Neural cell (in vitro differentiated cells): ENCODE measurements around the gene BCL6B. TPM values are rescaled to one million over a fixed set of nuclear protein-coding genes. Genes with fewer than 3 reads are reported as not detected.

Experiments
- H2AFZ ChIP-seq: fragments of 200-600, 300-800 bp; sonication (generic), shearing (Covaris generic); 2 replicates; pipeline ENCODE4 v1.6.0; 2014; ENCODE audit warnings: low read depth, mild to moderate bottlenecking, antibody characterized with exemption, low read length, moderate library complexity
- H3F3A ChIP-seq: fragments of 200-600 bp; shearing (Covaris generic); 2 replicates; pipeline ENCODE4 v1.6.1; 2016; ENCODE audit warnings: mild to moderate bottlenecking, moderate library complexity, mixed read lengths, antibody characterized with exemption, low read length; ENCODE audit not compliant: insufficient read depth, poor library complexity, severe bottlenecking
- H3K27ac ChIP-seq: fragments of 200-600, 300-800 bp; sonication (generic), shearing (Covaris generic); 2 replicates; pipeline ENCODE4 v1.5.1; 2014; ENCODE audit warnings: mild to moderate bottlenecking, low read length, moderate library complexity
- H3K27me3 ChIP-seq: fragments of 300-800, 200-600 bp; sonication (generic), shearing (Covaris generic); 2 replicates; pipeline ENCODE4 v1.6.0; 2014; ENCODE audit warnings: mild to moderate bottlenecking, low read depth, low read length, moderate library complexity; ENCODE audit not compliant: insufficient read depth
- H3K36me3 ChIP-seq: fragments of 300-800, 200-600 bp; sonication (generic), shearing (Covaris generic); 2 replicates; pipeline ENCODE4 v1.5.1; 2014; ENCODE audit warnings: mild to moderate bottlenecking, antibody characterized with exemption, low read length, moderate library complexity; ENCODE audit not compliant: insufficient read depth
- H3K4me2 ChIP-seq: fragments of 300-800, 200-600 bp; sonication (generic), shearing (Covaris generic); 2 replicates; pipeline ENCODE4 v1.6.0; 2014; ENCODE audit warnings: mild to moderate bottlenecking, low read length
- H3K4me3 ChIP-seq: fragments of 300-800, 200-600 bp; sonication (generic), shearing (Covaris generic); 2 replicates; pipeline ENCODE4 v1.5.1; 2014; ENCODE audit warnings: mild to moderate bottlenecking, low read length, moderate library complexity
- H3K79me2 ChIP-seq: fragments of 200-600 bp; shearing (Covaris generic); replicated peaks from 2 replicates; pipeline ENCODE4 v1.6.0; 2014; ENCODE audit warnings: mild to moderate bottlenecking, low read length, moderate library complexity; ENCODE audit not compliant: insufficient read depth
- H3K9ac ChIP-seq: fragments of 300-800, 200-600 bp; sonication (generic), shearing (Covaris generic); 2 replicates; pipeline ENCODE4 v1.6.1; 2016; ENCODE audit warnings: mild to moderate bottlenecking, low read length, mixed read lengths
- H3K9me2 ChIP-seq: fragments of 200-600 bp; shearing (Covaris generic); 2 replicates; pipeline ENCODE4 v1.6.1; 2016; ENCODE audit warnings: mild to moderate bottlenecking, low read length, mixed read lengths; ENCODE audit not compliant: insufficient read depth
- H3K9me3 ChIP-seq: fragments of 200-600, 300-800 bp; sonication (generic), shearing (Covaris generic); 2 replicates; pipeline ENCODE4 v1.6.1; 2016; ENCODE audit warnings: mild to moderate bottlenecking, mixed run types, low read length, moderate library complexity, mixed read lengths
- H4K20me1 ChIP-seq: fragments of 200-600 bp; shearing (Covaris generic); 2 replicates; pipeline ENCODE4 v1.6.1; 2016; ENCODE audit warnings: mild to moderate bottlenecking, mixed run types; ENCODE audit not compliant: insufficient read depth
- CTCF ChIP-seq: fragments of 450-650 bp; IDR thresholded peaks from 2 replicates; pipeline ENCODE4 v1.5.1; 2014; ENCODE audit warnings: antibody characterized with exemption, mild to moderate bottlenecking, moderate library complexity; ENCODE audit not compliant: poor library complexity, severe bottlenecking
- EP300 ChIP-seq: fragments of 450-650 bp; conservative IDR thresholded peaks from 2 replicates; pipeline ENCODE4 v1.6.1; 2014; ENCODE audit warnings: antibody characterized with exemption, mild to moderate bottlenecking, moderate library complexity; ENCODE audit not compliant: poor library complexity, severe bottlenecking
- EZH2 ChIP-seq: fragments of 200-600, 300-800 bp; shearing (Covaris generic), sonication (generic); IDR thresholded peaks from 2 replicates; pipeline ENCODE4 v1.6.1; 2014; ENCODE audit warnings: antibody characterized with exemption, low read length, borderline replicate concordance, mild to moderate bottlenecking; ENCODE audit not compliant: insufficient read depth, poor library complexity, severe bottlenecking
- MXI1 ChIP-seq: fragments of 450-650 bp; conservative IDR thresholded peaks from 2 replicates; pipeline ENCODE4 v1.6.1; 2014; ENCODE audit warnings: antibody characterized with exemption, mild to moderate bottlenecking; ENCODE audit not compliant: poor library complexity, severe bottlenecking
- POLR2AphosphoS5 ChIP-seq: IDR thresholded peaks from 2 replicates; pipeline ENCODE4 v1.6.1; 2012
- RAD21 ChIP-seq: fragments of 450-650 bp; conservative IDR thresholded peaks from 2 replicates; pipeline ENCODE4 v1.6.1; 2014; ENCODE audit warnings: antibody characterized with exemption, mild to moderate bottlenecking, moderate library complexity
- REST ChIP-seq: IDR thresholded peaks from 2 replicates; pipeline ENCODE4 v1.6.1; 2012; ENCODE audit warnings: borderline replicate concordance
- SMC3 ChIP-seq: fragments of 450-650 bp; conservative IDR thresholded peaks from 2 replicates; pipeline ENCODE4 v1.6.1; 2014; ENCODE audit warnings: antibody characterized with exemption, mild to moderate bottlenecking, moderate library complexity; ENCODE audit not compliant: poor library complexity
- TAF1 ChIP-seq: IDR thresholded peaks from 2 replicates; pipeline ENCODE4 v1.6.1; 2012; ENCODE audit warnings: low read depth
- polyA plus RNA-seq: library from polyadenylated mRNA; depleted of rRNA; stranded (reverse); fragments of >200 nt; gene quantifications from 2 replicates; pipeline ENCODE4 v1.2.3, GENCODE V29; 2014

BCL6B gene
- polyA plus RNA-seq, 1 donor from 2014 or later = not detected

GRCh38 chr17:7005716-7006115 is 17.1 kb upstream of the BCL6B start:
- no peaks in the 10 kb centered on the region for H3K36me3 ChIP-seq
- no peak overlapping the region for H3K4me3 ChIP-seq
- H3K9ac ChIP-seq = no peak overlapping the region
- H3K27ac ChIP-seq = no peak overlapping the region
- H2AFZ ChIP-seq = no peak overlapping the region
- TF ChIP-seq EZH2 (no peak), RAD21 (no peak), MXI1 (no peak), TAF1 (no peak), SMC3 (no peak), REST (no peak), POLR2AphosphoS5 (no peak)
- no peaks in the 10 kb centered on the region for H3F3A ChIP-seq
- H3K27me3 ChIP-seq = no peaks in the 10 kb centered on the region
- no peaks in the 10 kb centered on the region for H3K9me2 ChIP-seq
- H3K79me2 ChIP-seq = peaks cover 2% of the 10 kb centered on the region
- H3K4me2 ChIP-seq = no peak overlapping the region
- no peaks in the 10 kb centered on the region for H3K9me3 ChIP-seq
- H4K20me1 ChIP-seq = no peaks in the 10 kb centered on the region

GRCh38 chr17:7007143-7007542 is 15.7 kb upstream of the BCL6B start:
- no peak overlapping the region for H3K27ac ChIP-seq
- H3F3A ChIP-seq = no peaks in the 10 kb centered on the region
- H3K9ac ChIP-seq = peak overlapping the region; percentile 5
- H3K9me3 ChIP-seq = no peaks in the 10 kb centered on the region
- H3K79me2 ChIP-seq = peaks cover 16% of the 10 kb centered on the region
- H3K27me3 ChIP-seq = no peaks in the 10 kb centered on the region
- no peak for TF ChIP-seq TAF1
- no peak for TF ChIP-seq MXI1
- H2AFZ ChIP-seq = no peak overlapping the region
- H3K9me2 ChIP-seq = no peaks in the 10 kb centered on the region
- H3K36me3 ChIP-seq = no peaks in the 10 kb centered on the region
- no peak overlapping the region for H3K4me3 ChIP-seq
- H3K4me2 ChIP-seq = no peak overlapping the region
- no peaks in the 10 kb centered on the region for H4K20me1 ChIP-seq

DNA sequence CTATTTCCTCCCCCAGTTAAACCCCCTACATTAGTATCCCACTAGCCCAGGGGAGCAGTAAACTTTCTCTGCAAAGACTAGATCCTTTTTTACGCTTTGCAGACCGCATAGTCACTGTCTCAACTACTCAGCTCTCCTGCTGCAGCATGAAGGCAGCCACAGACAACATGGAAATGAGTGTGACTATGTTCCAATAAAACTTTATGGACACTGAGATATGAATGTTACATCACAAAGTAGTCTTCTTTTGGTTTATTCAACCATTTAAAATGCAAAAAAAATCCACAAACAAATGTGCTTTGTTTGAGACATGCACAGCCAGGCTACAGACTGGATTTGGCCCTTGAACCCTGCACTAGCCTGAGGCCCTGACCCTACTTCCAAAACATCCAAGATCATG is 12.3 kb upstream of the BCL6B start:
- Histone ChIP-seq H3K4me2 (peak overlapping the region; percentile 0), H3K9me2 (no peaks in the 10 kb centered on the region), H3K27me3 (no peaks in the 10 kb centered on the region), H2AFZ (no peak overlapping the region), H3K36me3 (no peaks in the 10 kb centered on the region), H3K79me2 (peaks cover 28% of the 10 kb centered on the region), H4K20me1 (no peaks in the 10 kb centered on the region), H3F3A (no peaks in the 10 kb centered on the region), H3K27ac (no peak overlapping the region), H3K9me3 (no peaks in the 10 kb centered on the region), H3K9ac (no peak overlapping the region), H3K4me3 (peak overlapping the region; percentile 81)
- TF ChIP-seq TAF1 (no peak), POLR2AphosphoS5 (no peak), EP300 (no peak), EZH2 (no peak), REST (no peak), RAD21 (no peak), SMC3 (no peak), CTCF (no peak), MXI1 (no peak)
